A673 (cell line): ENCODE measurements around the gene DCLK2.

Experiments used
- EZH2 ChIP-seq: fragments of 200-600 bp; sonication (generic); IDR thresholded peaks from 2 replicates; pipeline ENCODE4 v1.6.1; 2017; ENCODE audit warnings: borderline replicate concordance, low read depth, mild to moderate bottlenecking, mixed read lengths, antibody characterized with exemption, low read length; ENCODE audit not compliant: poor library complexity, severe bottlenecking
- TF ChIP-seq, protein P1 (sequence below): fragments of 300-800, 200-600 bp; sonication (generic); conservative IDR thresholded peaks from 2 replicates; pipeline ENCODE4 v1.5.1; 2017; ENCODE audit warnings: low read depth, mild to moderate bottlenecking, antibody characterized with exemption, low read length, moderate library complexity, mixed read lengths

DNA sequence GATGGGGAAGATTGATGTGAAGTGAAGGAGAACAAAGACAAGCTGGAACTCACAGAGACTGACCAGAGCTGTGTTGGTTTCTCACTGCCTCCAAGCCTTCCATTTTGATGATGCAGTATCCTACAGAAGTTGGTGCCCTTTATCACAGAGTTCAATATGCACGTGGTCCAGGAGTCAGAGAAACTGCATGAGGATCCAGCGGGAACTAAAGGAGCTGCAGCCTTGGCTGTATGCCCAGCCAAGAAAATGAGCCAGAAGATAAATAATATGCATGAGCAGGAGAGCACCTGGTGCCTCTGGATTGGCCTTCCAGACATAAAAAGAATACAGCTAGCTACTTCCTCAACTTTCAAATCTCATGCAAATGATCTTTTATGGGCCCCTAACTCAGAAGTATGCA lies 44.3 kb upstream of the DCLK2 start:
- TF ChIP-seq, protein P1, sequence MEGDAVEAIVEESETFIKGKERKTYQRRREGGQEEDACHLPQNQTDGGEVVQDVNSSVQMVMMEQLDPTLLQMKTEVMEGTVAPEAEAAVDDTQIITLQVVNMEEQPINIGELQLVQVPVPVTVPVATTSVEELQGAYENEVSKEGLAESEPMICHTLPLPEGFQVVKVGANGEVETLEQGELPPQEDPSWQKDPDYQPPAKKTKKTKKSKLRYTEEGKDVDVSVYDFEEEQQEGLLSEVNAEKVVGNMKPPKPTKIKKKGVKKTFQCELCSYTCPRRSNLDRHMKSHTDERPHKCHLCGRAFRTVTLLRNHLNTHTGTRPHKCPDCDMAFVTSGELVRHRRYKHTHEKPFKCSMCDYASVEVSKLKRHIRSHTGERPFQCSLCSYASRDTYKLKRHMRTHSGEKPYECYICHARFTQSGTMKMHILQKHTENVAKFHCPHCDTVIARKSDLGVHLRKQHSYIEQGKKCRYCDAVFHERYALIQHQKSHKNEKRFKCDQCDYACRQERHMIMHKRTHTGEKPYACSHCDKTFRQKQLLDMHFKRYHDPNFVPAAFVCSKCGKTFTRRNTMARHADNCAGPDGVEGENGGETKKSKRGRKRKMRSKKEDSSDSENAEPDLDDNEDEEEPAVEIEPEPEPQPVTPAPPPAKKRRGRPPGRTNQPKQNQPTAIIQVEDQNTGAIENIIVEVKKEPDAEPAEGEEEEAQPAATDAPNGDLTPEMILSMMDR: no peak
- TF ChIP-seq EZH2: no peak
